Measurements from ENCODE around the gene NLRP11.

NLRP11 gene

GRCh38 chr19:55738302-55738701 is 93.5 kb downstream of the NLRP11 start, which contains the start of gene NLRP9:
Gene NLRP9 (minus strand): TSS chr19:55738402. CDS start chr19:55738374, 28 bp downstream.
- TF ChIP-seq FOXM1 (IDR thresholded peaks at IDR 0.05; ENCODE audit: borderline replicate concordance, low read depth) (no peak), REST (IDR thresholded peaks at IDR 0.05; ENCODE audit: low read depth) (no peak), CREB1 (IDR thresholded peaks at IDR 0.05; ENCODE audit: low read depth) (no peak), RAD21 (IDR thresholded peaks at IDR 0.05; ENCODE audit: low read depth) (no peak), CEBPB (IDR thresholded peaks at IDR 0.05) (no peak), TEAD4 (IDR thresholded peaks at IDR 0.05) (no peak), YY1 (IDR thresholded peaks at IDR 0.05; ENCODE audit: low read depth) (no peak), EP300 (IDR thresholded peaks at IDR 0.05; ENCODE audit: borderline replicate concordance) (no peak), ZBTB7A (IDR thresholded peaks at IDR 0.05; ENCODE audit: low read depth) (no peak), EGR1 (IDR thresholded peaks at IDR 0.05) (no peak), NFIC (IDR thresholded peaks at IDR 0.05) (no peak), TCF12 (IDR thresholded peaks at IDR 0.05; ENCODE audit: low read depth) (no peak), TAF1 (IDR thresholded peaks at IDR 0.05; ENCODE audit: low read depth) (no peak)
- TF ChIP-seq, protein P1, sequence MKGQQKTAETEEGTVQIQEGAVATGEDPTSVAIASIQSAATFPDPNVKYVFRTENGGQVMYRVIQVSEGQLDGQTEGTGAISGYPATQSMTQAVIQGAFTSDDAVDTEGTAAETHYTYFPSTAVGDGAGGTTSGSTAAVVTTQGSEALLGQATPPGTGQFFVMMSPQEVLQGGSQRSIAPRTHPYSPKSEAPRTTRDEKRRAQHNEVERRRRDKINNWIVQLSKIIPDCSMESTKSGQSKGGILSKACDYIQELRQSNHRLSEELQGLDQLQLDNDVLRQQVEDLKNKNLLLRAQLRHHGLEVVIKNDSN (IDR thresholded peaks at IDR 0.05), result no peak

Data from Ishikawa (cell line).